HEK293T (cell line): Measurements from ENCODE around the gene AP2A2.

Experiments
- CTCF ChIA-PET: fragments of 350-600 bp; formaldehyde crosslinking; extraction: SDS; loops from one replicate; lab custom pipeline; 2021; ENCODE audit warnings: antibody characterized with exemption, inconsistent platforms; lab: Yijun Ruan, JAX
- POLR2A ChIA-PET: fragments of 350-600 bp; formaldehyde crosslinking; extraction: SDS; loops from one replicate; lab custom pipeline; 2020; ENCODE audit warnings: antibody characterized with exemption, inconsistent platforms; lab: Yijun Ruan, JAX
- DNase-seq: peaks from one replicate; pipeline ENCODE4 v3.0.0; 2012; ENCODE audit warnings: mixed read lengths; ENCODE audit errors: extremely low spot score
- ARNT ChIP-seq: fragments of 450-650 bp; IDR thresholded peaks from 2 replicates; pipeline ENCODE4 v1.6.1; 2017; ENCODE audit warnings: mild to moderate bottlenecking
- BHLHE40 ChIP-seq: fragments of 450-650 bp; IDR thresholded peaks from 2 replicates; pipeline ENCODE4 v1.6.1; 2016; ENCODE audit warnings: mild to moderate bottlenecking, moderate library complexity, borderline replicate concordance
- CTBP1 ChIP-seq: fragments of 450-650 bp; IDR thresholded peaks from 2 replicates; pipeline ENCODE4 v1.6.1; 2016; ENCODE audit warnings: borderline replicate concordance
- ELF4 ChIP-seq: fragments of 450-650 bp; IDR thresholded peaks from 2 replicates; pipeline ENCODE4 v1.6.1; 2017; ENCODE audit warnings: antibody characterized with exemption
- FOXA1 ChIP-seq: fragments of 450-650 bp; IDR thresholded peaks from 2 replicates; pipeline ENCODE4 v1.6.1; 2016; ENCODE audit warnings: mild to moderate bottlenecking
- FOXK2 ChIP-seq: fragments of 450-650 bp; IDR thresholded peaks from 2 replicates; pipeline ENCODE4 v1.6.1; 2016; ENCODE audit warnings: mild to moderate bottlenecking
- FOXM1 ChIP-seq: fragments of 450-650 bp; IDR thresholded peaks from 2 replicates; pipeline ENCODE4 v1.6.1; 2017; ENCODE audit warnings: mild to moderate bottlenecking, borderline replicate concordance
- HDGF ChIP-seq: fragments of 450-650 bp; IDR thresholded peaks from 2 replicates; pipeline ENCODE4 v1.6.1; 2017; ENCODE audit warnings: antibody characterized with exemption, borderline replicate concordance
- L3MBTL2 ChIP-seq: fragments of 450-650 bp; conservative IDR thresholded peaks from 2 replicates; pipeline ENCODE4 v1.6.1; 2016; ENCODE audit warnings: mild to moderate bottlenecking
- LEF1 ChIP-seq: fragments of 450-650 bp; IDR thresholded peaks from 2 replicates; pipeline ENCODE4 v1.6.1; 2017; ENCODE audit warnings: mild to moderate bottlenecking, borderline replicate concordance
- NFRKB ChIP-seq: fragments of 450-650 bp; IDR thresholded peaks from 2 replicates; pipeline ENCODE4 v1.6.1; 2016; ENCODE audit warnings: mild to moderate bottlenecking, moderate library complexity
- PKNOX1 ChIP-seq: fragments of 450-650 bp; IDR thresholded peaks from 2 replicates; pipeline ENCODE4 v1.6.1; 2016
- SP1 ChIP-seq: fragments of 450-650 bp; IDR thresholded peaks from 2 replicates; pipeline ENCODE4 v1.6.1; 2017
- SUZ12 ChIP-seq: fragments of 450-650 bp; IDR thresholded peaks from 2 replicates; pipeline ENCODE4 v1.6.1; 2016; ENCODE audit warnings: mild to moderate bottlenecking
- TARDBP ChIP-seq: fragments of 450-650 bp; IDR thresholded peaks from 2 replicates; pipeline ENCODE4 v1.6.1; 2016
- ZNF384 ChIP-seq: fragments of 450-650 bp; IDR thresholded peaks from 2 replicates; pipeline ENCODE4 v1.6.1; 2016

Gene AP2A2

GRCh38 chr11:1002406-1002984 is 76.8 kb downstream of the AP2A2 start:
- ChIA-PET CTCF (no interaction called here), POLR2A (no interaction called here)
- TF ChIP-seq ARNT = no peak
- DNase-seq = no peak

GRCh38 chr11:1003159-1003558 is 77.5 kb downstream of the AP2A2 start:
- ChIA-PET POLR2A (no interaction called here), CTCF (no interaction called here)
- no peak for DNase-seq
- TF ChIP-seq BHLHE40 (no peak), FOXA1 (no peak), ZNF384 (no peak), ARNT (no peak), SUZ12 (no peak), HDGF (no peak), L3MBTL2 (no peak), LEF1 (no peak), ELF4 (no peak), FOXM1 (no peak), PKNOX1 (no peak), CTBP1 (no peak), SP1 (no peak), FOXK2 (no peak), NFRKB (no peak), TARDBP (no peak)

- DNase-seq = no peak
- CTCF ChIA-PET = no interaction called here
- no peak for TF ChIP-seq CTBP1
- no peak for TF ChIP-seq LEF1
- no peak for TF ChIP-seq SP1
- no peak for TF ChIP-seq ZNF384
- POLR2A ChIA-PET = no interaction called here
Measured at GRCh38 chr11:1005928-1006327, 80.3 kb downstream of the AP2A2 start.

- TF ChIP-seq SP1 = no peak
- TF ChIP-seq FOXA1 = no peak
- TF ChIP-seq ELF4 = no peak
- TF ChIP-seq FOXM1 = no peak
- no peak for TF ChIP-seq ARNT
- TF ChIP-seq TARDBP = no peak
- no peak for TF ChIP-seq NFRKB
- TF ChIP-seq LEF1 = no peak
- TF ChIP-seq PKNOX1 = no peak
- TF ChIP-seq ZNF384 = no peak
- TF ChIP-seq HDGF = no peak
- TF ChIP-seq SUZ12 = no peak
- no peak for TF ChIP-seq L3MBTL2
- no peak for TF ChIP-seq CTBP1
- CTCF ChIA-PET = no interaction called here
- DNase-seq = no peak
- POLR2A ChIA-PET = no interaction called here
Measured at GRCh38 chr11:1006762-1007161, 81.1 kb downstream of the AP2A2 start.

GRCh38 chr11:1007279-1007678 is 81.6 kb downstream of the AP2A2 start:
- DNase-seq = no peak
- CTCF ChIA-PET = no interaction called here
- POLR2A ChIA-PET = no interaction called here
- no peak for TF ChIP-seq LEF1
- no peak for TF ChIP-seq HDGF
- TF ChIP-seq ARNT = no peak
- TF ChIP-seq TARDBP = no peak
- TF ChIP-seq ZNF384 = no peak
- no peak for TF ChIP-seq SP1
- TF ChIP-seq FOXK2 = no peak

- TF ChIP-seq CTBP1 = no peak
- no peak for TF ChIP-seq FOXK2
- TF ChIP-seq FOXA1 = no peak
- TF ChIP-seq HDGF = no peak
- TF ChIP-seq LEF1 = no peak
- TF ChIP-seq FOXM1 = no peak
- TF ChIP-seq SUZ12 = no peak
- no peak for TF ChIP-seq SP1
- no peak for TF ChIP-seq ELF4
- CTCF ChIA-PET = no interaction called here
- POLR2A ChIA-PET = no interaction called here
- no peak for DNase-seq
Measured at GRCh38 chr11:1008001-1008802, 82.5 kb downstream of the AP2A2 start.

GRCh38 chr11:1008803-1009145 is 83.1 kb downstream of the AP2A2 start:
- no peak for TF ChIP-seq HDGF
- CTCF ChIA-PET = no interaction called here
- DNase-seq = no peak
- POLR2A ChIA-PET = no interaction called here
